HEK293 (cell line): ENCODE measurements around the gene TEX53.

ENCODE experiments used
- CTCF ChIA-PET: fragments of 350-600 bp; formaldehyde crosslinking; extraction: SDS; loops from one replicate; lab custom pipeline; 2021; ENCODE audit warnings: antibody characterized with exemption; lab: Yijun Ruan, JAX
- POLR2A ChIA-PET: fragments of 300-600 bp; formaldehyde crosslinking; extraction: SDS; loops from one replicate; lab custom pipeline; 2020; ENCODE audit warnings: antibody characterized with exemption, inconsistent platforms; lab: Yijun Ruan, JAX
- H3K27ac ChIP-seq: fragments of 200-500 bp; sonication (Bioruptor generic); 2 replicates; pipeline ENCODE4 v1.5.1; 2014; ENCODE audit warnings: low read depth, low read length, control low read depth, inconsistent platforms; ENCODE audit errors: extremely low read depth
- H3K36me3 ChIP-seq, 2 experiments: fragments of 200-500 bp in 1 of 2; sonication (Bioruptor generic) in 1 of 2; 1 replicate in 1 of 2; 2 replicates in 1 of 2; pipeline ENCODE4 v1.5.1; 2014 to 2017; ENCODE audit warnings: inconsistent platforms in 2 of 2, low read length in 2 of 2; ENCODE audit not compliant: control insufficient read depth in 2 of 2, insufficient read depth in 1 of 2
- H3K4me1 ChIP-seq: fragments of 200-500 bp; sonication (Bioruptor generic); 2 replicates; pipeline ENCODE4 v1.5.1; 2014; ENCODE audit warnings: mild to moderate bottlenecking, low read length, inconsistent platforms; ENCODE audit not compliant: control insufficient read depth, insufficient read depth
- H3K4me3 ChIP-seq: 2 replicates; pipeline ENCODE4 v1.5.1; 2011; ENCODE audit warnings: low read depth, mild to moderate bottlenecking, control low read depth, low read length, moderate library complexity
- H3K9me3 ChIP-seq: fragments of 200-500 bp; sonication (Bioruptor generic); 2 replicates; pipeline ENCODE4 v1.5.1; 2014; ENCODE audit warnings: low read depth, low read length, inconsistent platforms; ENCODE audit not compliant: control insufficient read depth, insufficient read depth
- BCL11A ChIP-seq: fragments of 450-650 bp; formaldehyde crosslinking; IDR thresholded peaks from 2 replicates; pipeline ENCODE4 v1.5.1; 2016; ENCODE audit warnings: low read depth, missing biosample characterization, missing genetic modification characterization
- GLI2 ChIP-seq: fragments of 450-650 bp; formaldehyde crosslinking; IDR thresholded peaks from 2 replicates; pipeline ENCODE4; 2017; ENCODE audit warnings: missing biosample characterization, missing genetic modification characterization, low read depth, borderline replicate concordance
- HOXD13 ChIP-seq: sonication (generic); formaldehyde crosslinking; IDR thresholded peaks from 2 replicates; pipeline ENCODE4 v1.8.0; 2022; ENCODE audit warnings: missing genetic modification reagents, borderline replicate concordance
- MZF1 ChIP-seq: fragments of 450-650 bp; formaldehyde crosslinking; IDR thresholded peaks from 2 replicates; pipeline ENCODE4 v1.5.1; 2017; ENCODE audit warnings: missing biosample characterization, missing genetic modification characterization, borderline replicate concordance
- PRDM1 ChIP-seq: fragments of 450-650 bp; formaldehyde crosslinking; IDR thresholded peaks from 2 replicates; pipeline ENCODE4; 2016; ENCODE audit warnings: missing biosample characterization, missing genetic modification characterization
- SP3 ChIP-seq: fragments of 450-650 bp; formaldehyde crosslinking; IDR thresholded peaks from 2 replicates; pipeline ENCODE4 v1.5.1; 2016; ENCODE audit warnings: missing biosample characterization, missing genetic modification characterization
- YY2 ChIP-seq: fragments of 450-650 bp; formaldehyde crosslinking; IDR thresholded peaks from 2 replicates; pipeline ENCODE4 v1.5.1; 2016; ENCODE audit warnings: missing biosample characterization, missing genetic modification characterization
- ZBTB7A ChIP-seq: fragments of 450-650 bp; formaldehyde crosslinking; IDR thresholded peaks from 2 replicates; pipeline ENCODE4 v1.5.1; 2016; ENCODE audit warnings: low read depth, missing biosample characterization, missing genetic modification characterization
- ZBTB8A ChIP-seq: fragments of 450-650 bp; formaldehyde crosslinking; IDR thresholded peaks from 2 replicates; pipeline ENCODE4 v1.5.1; 2016; ENCODE audit warnings: missing biosample characterization, missing genetic modification characterization
- ZFP37 ChIP-seq: fragments of 450-650 bp; formaldehyde crosslinking; IDR thresholded peaks from 2 replicates; pipeline ENCODE4 v1.5.1; 2016; ENCODE audit warnings: missing biosample characterization, missing genetic modification characterization
- ZNF146 ChIP-seq: fragments of 450-650 bp; formaldehyde crosslinking; IDR thresholded peaks from 2 replicates; pipeline ENCODE4 v1.5.1; 2016; ENCODE audit warnings: missing biosample characterization, missing genetic modification characterization
- ZNF211 ChIP-seq: fragments of 450-650 bp; formaldehyde crosslinking; IDR thresholded peaks from 2 replicates; pipeline ENCODE4 v1.5.1; 2016; ENCODE audit warnings: low read depth, missing biosample characterization, missing genetic modification characterization
- ZNF341 ChIP-seq: fragments of 450-650 bp; formaldehyde crosslinking; IDR thresholded peaks from 2 replicates; pipeline ENCODE4; 2016; ENCODE audit warnings: low read depth, missing biosample characterization, missing genetic modification characterization
- ZNF501 ChIP-seq: fragments of 450-650 bp; formaldehyde crosslinking; IDR thresholded peaks from 2 replicates; pipeline ENCODE4 v1.5.1; 2016; ENCODE audit warnings: missing biosample characterization, missing genetic modification characterization
- ZNF571 ChIP-seq: fragments of 450-650 bp; formaldehyde crosslinking; IDR thresholded peaks from 2 replicates; pipeline ENCODE4 v1.5.0; 2017; ENCODE audit warnings: missing biosample characterization, missing genetic modification characterization
- ZNF701 ChIP-seq: fragments of 450-650 bp; formaldehyde crosslinking; IDR thresholded peaks from 2 replicates; pipeline ENCODE4 v1.5.1; 2016; ENCODE audit warnings: missing biosample characterization, missing genetic modification characterization
- ZNF707 ChIP-seq: fragments of 450-650 bp; formaldehyde crosslinking; IDR thresholded peaks from 2 replicates; pipeline ENCODE4 v1.5.1; 2016; ENCODE audit warnings: missing biosample characterization, missing genetic modification characterization
- ZNF843 ChIP-seq: fragments of 450-650 bp; formaldehyde crosslinking; IDR thresholded peaks from 2 replicates; pipeline ENCODE4 v1.5.1; 2016; ENCODE audit warnings: missing biosample characterization, missing genetic modification characterization
- TF ChIP-seq, protein P1 (sequence below): fragments of 450-650 bp; formaldehyde crosslinking; IDR thresholded peaks from 2 replicates; pipeline ENCODE4 v1.5.1; 2016; ENCODE audit warnings: missing biosample characterization, missing genetic modification characterization
- TF ChIP-seq, protein P2 (sequence below): fragments of 450-650 bp; formaldehyde crosslinking; IDR thresholded peaks from 2 replicates; pipeline ENCODE4 v1.5.1; 2016; ENCODE audit warnings: missing biosample characterization, missing genetic modification characterization
- TF ChIP-seq, protein P3 (sequence below): fragments of 450-650 bp; IDR thresholded peaks from 2 replicates; pipeline ENCODE4 v1.5.1; 2018; ENCODE audit warnings: missing biosample characterization, missing genetic modification characterization
- TF ChIP-seq, protein P4 (sequence below): fragments of 450-650 bp; formaldehyde crosslinking; IDR thresholded peaks from 2 replicates; pipeline ENCODE4 v1.5.1; 2016; ENCODE audit warnings: missing biosample characterization, missing genetic modification characterization
- TF ChIP-seq, protein P5 (sequence below): fragments of 450-650 bp; formaldehyde crosslinking; IDR thresholded peaks from 2 replicates; pipeline ENCODE4 v1.5.1; 2016; ENCODE audit warnings: missing biosample characterization, missing genetic modification characterization

Gene TEX53

DNA sequence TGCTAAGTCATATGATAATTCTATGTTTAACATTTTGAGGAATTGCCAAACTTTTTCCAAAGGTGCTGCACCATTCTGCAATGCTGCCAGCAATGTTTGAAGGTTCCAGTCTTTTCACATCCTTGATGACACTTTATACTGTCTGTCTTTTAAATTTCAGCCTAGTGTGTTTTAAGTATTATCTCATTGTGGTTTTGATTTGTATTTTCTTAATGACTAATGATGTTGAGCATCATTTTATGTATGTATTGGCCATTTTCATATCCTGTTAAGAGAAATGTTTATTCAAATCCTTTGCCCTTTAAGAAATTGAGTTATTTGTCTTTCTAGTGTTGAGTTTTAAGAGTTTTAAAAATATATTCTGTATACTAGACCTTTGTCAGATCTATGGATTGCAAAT, 29.4 kb upstream of the TEX53 start (continued):
- TF ChIP-seq, protein P1, sequence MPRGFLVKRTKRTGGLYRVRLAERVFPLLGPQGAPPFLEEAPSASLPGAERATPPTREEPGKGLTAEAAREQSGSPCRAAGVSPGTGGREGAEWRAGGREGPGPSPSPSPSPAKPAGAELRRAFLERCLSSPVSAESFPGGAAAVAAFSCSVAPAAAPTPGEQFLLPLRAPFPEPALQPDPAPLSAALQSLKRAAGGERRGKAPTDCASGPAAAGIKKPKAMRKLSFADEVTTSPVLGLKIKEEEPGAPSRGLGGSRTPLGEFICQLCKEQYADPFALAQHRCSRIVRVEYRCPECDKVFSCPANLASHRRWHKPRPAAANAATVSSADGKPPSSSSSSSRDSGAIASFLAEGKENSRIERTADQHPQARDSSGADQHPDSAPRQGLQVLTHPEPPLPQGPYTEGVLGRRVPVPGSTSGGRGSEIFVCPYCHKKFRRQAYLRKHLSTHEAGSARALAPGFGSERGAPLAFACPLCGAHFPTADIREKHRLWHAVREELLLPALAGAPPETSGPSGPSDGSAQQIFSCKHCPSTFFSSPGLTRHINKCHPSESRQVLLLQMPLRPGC (tag by site-specific recombination), result no peak
- TF ChIP-seq ZNF707 (tag by site-specific recombination) (no peak), ZNF701 (no peak), ZFP37 (no peak), ZNF843 (no peak), YY2 (no peak)

DNA sequence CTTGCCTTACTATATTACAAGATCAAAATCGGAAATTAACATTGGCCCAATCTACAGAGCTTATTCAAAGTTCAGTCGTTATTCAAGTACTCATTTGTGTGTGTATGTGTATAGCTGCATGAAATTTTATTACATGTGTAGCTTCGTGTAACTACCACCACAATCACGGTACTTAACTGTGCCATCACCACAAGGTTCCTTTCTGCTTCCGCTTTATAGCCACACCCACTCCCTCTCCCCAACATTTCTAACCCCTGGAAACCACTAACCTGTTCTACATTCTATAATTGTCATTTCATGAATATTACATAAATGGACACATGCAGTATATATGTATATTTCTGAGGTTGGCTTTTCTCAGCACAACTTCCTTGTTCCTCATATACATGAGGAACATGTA, 28.3 kb upstream of the TEX53 start:
- ChIA-PET CTCF (interaction anchor here (0.6 to 1.7 kb wide), 6 partner anchors 10 to 221 kb away, joined by 3 to 6 read pairs (median 4); no protein-coding TSS in a partner anchor), POLR2A (no interaction called here)
- no peaks in the 10 kb centered on the region for H3K36me3 ChIP-seq
- no peaks in the 10 kb centered on the region for H3K9me3 ChIP-seq
- TF ChIP-seq, protein P2, sequence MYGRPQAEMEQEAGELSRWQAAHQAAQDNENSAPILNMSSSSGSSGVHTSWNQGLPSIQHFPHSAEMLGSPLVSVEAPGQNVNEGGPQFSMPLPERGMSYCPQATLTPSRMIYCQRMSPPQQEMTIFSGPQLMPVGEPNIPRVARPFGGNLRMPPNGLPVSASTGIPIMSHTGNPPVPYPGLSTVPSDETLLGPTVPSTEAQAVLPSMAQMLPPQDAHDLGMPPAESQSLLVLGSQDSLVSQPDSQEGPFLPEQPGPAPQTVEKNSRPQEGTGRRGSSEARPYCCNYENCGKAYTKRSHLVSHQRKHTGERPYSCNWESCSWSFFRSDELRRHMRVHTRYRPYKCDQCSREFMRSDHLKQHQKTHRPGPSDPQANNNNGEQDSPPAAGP (tag by site-specific recombination), result no peak
- TF ChIP-seq ZNF211 (tag by site-specific recombination) (no peak), GLI2 (tag by site-specific recombination) (no peak), ZNF501 (no peak), BCL11A (tag by site-specific recombination) (no peak), ZNF146 (tag by site-specific recombination) (no peak), MZF1 (tag by site-specific recombination) (no peak), ZNF341 (tag by site-specific recombination) (no peak)
- TF ChIP-seq, protein P3, sequence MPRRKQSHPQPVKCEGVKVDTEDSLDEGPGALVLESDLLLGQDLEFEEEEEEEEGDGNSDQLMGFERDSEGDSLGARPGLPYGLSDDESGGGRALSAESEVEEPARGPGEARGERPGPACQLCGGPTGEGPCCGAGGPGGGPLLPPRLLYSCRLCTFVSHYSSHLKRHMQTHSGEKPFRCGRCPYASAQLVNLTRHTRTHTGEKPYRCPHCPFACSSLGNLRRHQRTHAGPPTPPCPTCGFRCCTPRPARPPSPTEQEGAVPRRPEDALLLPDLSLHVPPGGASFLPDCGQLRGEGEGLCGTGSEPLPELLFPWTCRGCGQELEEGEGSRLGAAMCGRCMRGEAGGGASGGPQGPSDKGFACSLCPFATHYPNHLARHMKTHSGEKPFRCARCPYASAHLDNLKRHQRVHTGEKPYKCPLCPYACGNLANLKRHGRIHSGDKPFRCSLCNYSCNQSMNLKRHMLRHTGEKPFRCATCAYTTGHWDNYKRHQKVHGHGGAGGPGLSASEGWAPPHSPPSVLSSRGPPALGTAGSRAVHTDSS (tag by site-specific recombination), result no peak
- no peak overlapping the region for H3K4me3 ChIP-seq
- H3K27ac ChIP-seq, result no peak overlapping the region
- no peaks in the 10 kb centered on the region for H3K4me1 ChIP-seq

DNA sequence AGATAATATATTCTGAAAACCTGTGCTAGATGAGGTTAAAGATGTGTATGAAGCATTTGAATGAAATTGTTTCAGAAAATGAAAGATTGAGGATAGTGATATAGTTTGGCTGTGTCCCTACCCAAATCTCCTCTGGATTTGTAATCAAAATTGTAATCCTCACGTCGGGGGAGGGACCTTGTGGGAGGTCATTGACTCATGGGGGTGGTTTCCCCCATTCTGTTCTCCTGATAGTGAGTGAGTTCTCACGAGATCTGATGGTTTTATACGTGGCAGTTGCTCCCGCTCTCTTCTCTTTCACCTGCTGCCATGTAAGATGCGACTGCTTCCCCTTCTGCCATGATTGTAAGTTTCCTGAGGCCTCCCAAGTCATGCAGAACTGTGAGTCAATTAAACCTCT, 26.4 kb upstream of the TEX53 start:
- ChIA-PET CTCF (interaction anchor here (3.6 to 10.6 kb wide), 5 partner anchors 21 to 327 kb away, joined by 22 to 296 read pairs (median 76); no protein-coding TSS in a partner anchor), POLR2A (no interaction called here)
- Histone ChIP-seq H3K4me1 (no peaks in the 10 kb centered on the region), H3K4me3 (no peak overlapping the region), H3K9me3 (no peaks in the 10 kb centered on the region), H3K36me3 (no peaks in the 10 kb centered on the region), H3K27ac (no peak overlapping the region)
- no peak for TF ChIP-seq PRDM1 (tag by site-specific recombination)

DNA sequence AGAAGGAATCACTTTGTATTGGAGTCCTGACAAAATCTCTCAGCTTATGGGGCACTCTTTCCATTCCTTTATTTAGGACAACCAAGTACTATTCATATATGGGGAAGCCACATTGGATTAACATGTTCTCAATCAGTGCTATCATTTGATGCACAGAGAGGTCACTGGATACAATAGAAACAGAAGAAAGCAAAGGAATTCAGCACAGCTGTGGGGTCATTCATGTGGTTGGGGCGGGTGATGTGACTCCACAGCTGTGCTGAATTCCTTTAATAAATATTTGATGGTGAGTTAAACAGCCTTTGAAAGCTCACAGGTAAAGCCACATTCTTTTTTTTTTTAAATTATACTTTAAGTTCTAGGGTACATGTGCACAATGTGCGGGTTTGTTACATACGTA, 25.2 kb upstream of the TEX53 start:
- H3K4me3 ChIP-seq, result no peak overlapping the region
- no peak overlapping the region for H3K27ac ChIP-seq
- H3K9me3 ChIP-seq, result no peaks in the 10 kb centered on the region
- TF ChIP-seq, protein P4, sequence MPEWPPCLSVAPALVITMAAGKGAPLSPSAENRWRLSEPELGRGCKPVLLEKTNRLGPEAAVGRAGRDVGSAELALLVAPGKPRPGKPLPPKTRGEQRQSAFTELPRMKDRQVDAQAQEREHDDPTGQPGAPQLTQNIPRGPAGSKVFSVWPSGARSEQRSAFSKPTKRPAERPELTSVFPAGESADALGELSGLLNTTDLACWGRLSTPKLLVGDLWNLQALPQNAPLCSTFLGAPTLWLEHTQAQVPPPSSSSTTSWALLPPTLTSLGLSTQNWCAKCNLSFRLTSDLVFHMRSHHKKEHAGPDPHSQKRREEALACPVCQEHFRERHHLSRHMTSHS (tag by site-specific recombination), result no peak
- TF ChIP-seq ZNF571 (no peak), MZF1 (tag by site-specific recombination) (no peak), ZNF843 (no peak), SP3 (tag by site-specific recombination) (no peak), HOXD13 (CRISPR knock-in tag) (no peak), ZBTB8A (tag by site-specific recombination) (no peak), ZBTB7A (tag by site-specific recombination) (no peak)
- TF ChIP-seq, protein P5, sequence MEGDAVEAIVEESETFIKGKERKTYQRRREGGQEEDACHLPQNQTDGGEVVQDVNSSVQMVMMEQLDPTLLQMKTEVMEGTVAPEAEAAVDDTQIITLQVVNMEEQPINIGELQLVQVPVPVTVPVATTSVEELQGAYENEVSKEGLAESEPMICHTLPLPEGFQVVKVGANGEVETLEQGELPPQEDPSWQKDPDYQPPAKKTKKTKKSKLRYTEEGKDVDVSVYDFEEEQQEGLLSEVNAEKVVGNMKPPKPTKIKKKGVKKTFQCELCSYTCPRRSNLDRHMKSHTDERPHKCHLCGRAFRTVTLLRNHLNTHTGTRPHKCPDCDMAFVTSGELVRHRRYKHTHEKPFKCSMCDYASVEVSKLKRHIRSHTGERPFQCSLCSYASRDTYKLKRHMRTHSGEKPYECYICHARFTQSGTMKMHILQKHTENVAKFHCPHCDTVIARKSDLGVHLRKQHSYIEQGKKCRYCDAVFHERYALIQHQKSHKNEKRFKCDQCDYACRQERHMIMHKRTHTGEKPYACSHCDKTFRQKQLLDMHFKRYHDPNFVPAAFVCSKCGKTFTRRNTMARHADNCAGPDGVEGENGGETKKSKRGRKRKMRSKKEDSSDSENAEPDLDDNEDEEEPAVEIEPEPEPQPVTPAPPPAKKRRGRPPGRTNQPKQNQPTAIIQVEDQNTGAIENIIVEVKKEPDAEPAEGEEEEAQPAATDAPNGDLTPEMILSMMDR (tag by site-specific recombination), result no peak
- ChIA-PET CTCF (interaction anchor here (0.6 to 10.6 kb wide), 21 partner anchors 11 to 907 kb away, joined by 3 to 296 read pairs (median 6); no protein-coding TSS in a partner anchor), POLR2A (interaction anchor here (0.6 kb wide), 1 partner anchor 56 kb away, joined by 3 read pairs; no protein-coding TSS in a partner anchor)
- no peaks in the 10 kb centered on the region for H3K36me3 ChIP-seq
- no peaks in the 10 kb centered on the region for H3K4me1 ChIP-seq
